ENCODE data around the gene SLC25A40.

Gene SLC25A40

GRCh38 chr7:87785368-87785995, 90.7 kb downstream of the SLC25A40 start:
- POLR2A ChIA-PET, result interaction anchor here (0.6 kb wide), 1 partner anchor 9 kb away, joined by 3 read pairs; no protein-coding TSS in a partner anchor
- CTCF ChIA-PET, result interaction anchor here (0.8 to 4.1 kb wide), 3 partner anchors 11 to 101 kb away, joined by 3 to 20 read pairs (median 3); no protein-coding TSS in a partner anchor
- TF ChIP-seq, protein P1, sequence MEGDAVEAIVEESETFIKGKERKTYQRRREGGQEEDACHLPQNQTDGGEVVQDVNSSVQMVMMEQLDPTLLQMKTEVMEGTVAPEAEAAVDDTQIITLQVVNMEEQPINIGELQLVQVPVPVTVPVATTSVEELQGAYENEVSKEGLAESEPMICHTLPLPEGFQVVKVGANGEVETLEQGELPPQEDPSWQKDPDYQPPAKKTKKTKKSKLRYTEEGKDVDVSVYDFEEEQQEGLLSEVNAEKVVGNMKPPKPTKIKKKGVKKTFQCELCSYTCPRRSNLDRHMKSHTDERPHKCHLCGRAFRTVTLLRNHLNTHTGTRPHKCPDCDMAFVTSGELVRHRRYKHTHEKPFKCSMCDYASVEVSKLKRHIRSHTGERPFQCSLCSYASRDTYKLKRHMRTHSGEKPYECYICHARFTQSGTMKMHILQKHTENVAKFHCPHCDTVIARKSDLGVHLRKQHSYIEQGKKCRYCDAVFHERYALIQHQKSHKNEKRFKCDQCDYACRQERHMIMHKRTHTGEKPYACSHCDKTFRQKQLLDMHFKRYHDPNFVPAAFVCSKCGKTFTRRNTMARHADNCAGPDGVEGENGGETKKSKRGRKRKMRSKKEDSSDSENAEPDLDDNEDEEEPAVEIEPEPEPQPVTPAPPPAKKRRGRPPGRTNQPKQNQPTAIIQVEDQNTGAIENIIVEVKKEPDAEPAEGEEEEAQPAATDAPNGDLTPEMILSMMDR (IDR thresholded peaks at IDR 0.05; ENCODE audit: insufficient read depth, low read length, missing control alignments), result no peak
- no peak overlapping the region for H3K4me3 ChIP-seq (ENCODE audit: low read depth, low read length)
- DNase-seq (ENCODE audit: low read depth, low spot score), result no peak

DNA sequence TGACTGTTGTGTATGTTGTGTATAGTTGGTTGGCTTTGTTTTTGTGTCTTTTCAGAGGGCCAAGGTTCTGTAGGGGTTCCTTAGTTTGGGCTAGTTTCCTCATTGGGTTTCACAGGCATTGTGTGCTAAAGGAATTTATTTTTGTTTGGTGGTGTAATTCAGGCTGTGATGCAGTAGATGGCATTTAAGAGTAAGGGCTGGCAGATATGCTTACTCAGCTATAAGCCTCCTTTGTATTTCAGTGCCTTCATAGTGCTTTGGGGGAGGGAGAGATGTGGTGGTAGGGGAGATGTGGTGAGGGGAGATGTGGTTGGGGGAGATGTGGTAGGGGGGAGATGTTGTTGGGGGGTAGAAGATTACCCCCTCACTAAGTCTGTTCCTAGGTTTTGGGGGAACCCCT, 91.7 kb downstream of the SLC25A40 start:
- H3K4me3 ChIP-seq (ENCODE audit: low read depth, low read length), result no peak overlapping the region
- TF ChIP-seq, protein P1 (IDR thresholded peaks at IDR 0.05; ENCODE audit: insufficient read depth, low read length, missing control alignments), result no peak
- CTCF ChIA-PET, result interaction anchor here (0.5 to 4.1 kb wide), 3 partner anchors 14 to 107 kb away, joined by 3 to 20 read pairs (median 3); no protein-coding TSS in a partner anchor
- POLR2A ChIA-PET, result no interaction called here
- DNase-seq (ENCODE audit: low read depth, low spot score), result no peak

Measured in AG04449 (cell line).